Measurements from ENCODE around the gene ASCL5. TPM values are rescaled to one million over a fixed set of nuclear protein-coding genes. Genes with fewer than 3 reads are reported as not detected.

ASCL5 gene
- total and polyA plus RNA-seq, 2 donors (not counting 1 experiment from before 2014, with no cell fraction given) = not detected

DNA sequence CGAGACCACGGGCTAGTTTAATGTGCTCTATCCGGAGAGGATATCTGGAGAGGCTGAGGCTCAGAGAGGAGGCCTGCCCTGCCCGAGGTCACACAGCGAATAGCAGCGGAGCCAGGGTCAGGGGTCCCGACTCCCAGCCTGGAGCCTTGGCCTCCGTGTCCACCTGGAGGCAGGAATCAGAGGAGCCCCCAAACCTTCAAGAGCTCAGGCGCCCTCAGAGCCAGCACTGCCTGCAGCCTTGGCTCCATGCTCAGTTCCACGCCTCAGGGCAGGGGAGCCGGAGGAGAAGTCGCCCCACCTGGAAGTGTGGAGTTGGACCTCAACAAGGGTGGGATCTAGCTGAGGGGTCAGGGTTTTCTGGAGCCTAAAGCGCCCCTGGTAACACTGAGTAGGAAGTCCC, 2.0 kb upstream of the ASCL5 start:
- no peak for DNase-seq (ENCODE audit: low read depth in 2 of 2)
- H3K4me3 ChIP-seq (replicated peaks in 1 of 4; ENCODE audit: control extremely low read depth in 1 of 4, insufficient read depth in 1 of 4, low read depth in 3 of 4, low read length in 4 of 4) = no peak overlapping the region
- no peak overlapping the region for H3K27ac ChIP-seq (ENCODE audit: insufficient read depth, low read length)
- H3K79me2 ChIP-seq (ENCODE audit: control insufficient read depth, insufficient read depth, low read length) = no peaks in the 10 kb centered on the region
- H3K9ac ChIP-seq (ENCODE audit: insufficient read depth, low read length) = no peak overlapping the region
- no peak overlapping the region for H2AFZ ChIP-seq (ENCODE audit: low read length)
- TF ChIP-seq EZH2 (IDR thresholded peaks at IDR 0.05; ENCODE audit: low read length, missing control alignments) = no peak
- TF ChIP-seq, protein P1, sequence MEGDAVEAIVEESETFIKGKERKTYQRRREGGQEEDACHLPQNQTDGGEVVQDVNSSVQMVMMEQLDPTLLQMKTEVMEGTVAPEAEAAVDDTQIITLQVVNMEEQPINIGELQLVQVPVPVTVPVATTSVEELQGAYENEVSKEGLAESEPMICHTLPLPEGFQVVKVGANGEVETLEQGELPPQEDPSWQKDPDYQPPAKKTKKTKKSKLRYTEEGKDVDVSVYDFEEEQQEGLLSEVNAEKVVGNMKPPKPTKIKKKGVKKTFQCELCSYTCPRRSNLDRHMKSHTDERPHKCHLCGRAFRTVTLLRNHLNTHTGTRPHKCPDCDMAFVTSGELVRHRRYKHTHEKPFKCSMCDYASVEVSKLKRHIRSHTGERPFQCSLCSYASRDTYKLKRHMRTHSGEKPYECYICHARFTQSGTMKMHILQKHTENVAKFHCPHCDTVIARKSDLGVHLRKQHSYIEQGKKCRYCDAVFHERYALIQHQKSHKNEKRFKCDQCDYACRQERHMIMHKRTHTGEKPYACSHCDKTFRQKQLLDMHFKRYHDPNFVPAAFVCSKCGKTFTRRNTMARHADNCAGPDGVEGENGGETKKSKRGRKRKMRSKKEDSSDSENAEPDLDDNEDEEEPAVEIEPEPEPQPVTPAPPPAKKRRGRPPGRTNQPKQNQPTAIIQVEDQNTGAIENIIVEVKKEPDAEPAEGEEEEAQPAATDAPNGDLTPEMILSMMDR (conservative IDR thresholded peaks at IDR 0.05 in 1 of 2, IDR thresholded peaks at IDR 0.05 in 1 of 2; ENCODE audit: low read depth in 1 of 2, low read length in 2 of 2) = no peak
- no peaks in the 10 kb centered on the region for H3K36me3 ChIP-seq (ENCODE audit: control insufficient read depth, insufficient read depth, low read length)
- no peak overlapping the region for H3K4me2 ChIP-seq (ENCODE audit: extremely low read depth, insufficient read depth, low read length)
- H3K27me3 ChIP-seq (ENCODE audit: control insufficient read depth, insufficient read depth, low read length) = peaks cover 15% of the 10 kb centered on the region
- no peaks in the 10 kb centered on the region for H3K9me3 ChIP-seq (ENCODE audit: control insufficient read depth, insufficient read depth, low read depth, low read length)
- no peaks in the 10 kb centered on the region for H4K20me1 ChIP-seq (ENCODE audit: control insufficient read depth, extremely low read depth, insufficient read depth, low read length)
- H3K4me1 ChIP-seq (ENCODE audit: control insufficient read depth, extremely low read depth, insufficient read depth, low read length) = no peaks in the 10 kb centered on the region

DNA sequence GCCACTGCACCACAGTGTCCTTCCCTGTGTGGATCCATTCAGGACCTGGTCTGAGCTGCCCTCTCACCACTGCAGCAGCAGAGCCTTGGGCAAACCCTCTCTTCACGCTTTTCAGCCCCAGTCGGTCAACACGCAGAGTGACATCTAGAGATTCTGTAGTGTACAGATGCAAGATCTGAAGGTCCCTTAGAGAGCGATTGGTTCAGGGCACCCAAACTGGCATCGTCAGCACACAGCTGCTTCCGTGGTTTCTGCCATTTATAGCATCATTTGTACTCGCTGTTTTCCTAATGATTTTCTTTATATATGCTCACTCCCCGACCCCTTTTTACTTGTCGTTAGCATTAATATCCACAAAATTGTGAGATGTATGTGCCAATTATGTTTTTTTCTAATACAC, 1.5 kb upstream of the ASCL5 start:
- no peaks in the 10 kb centered on the region for H3K36me3 ChIP-seq (ENCODE audit: control insufficient read depth, insufficient read depth, low read length)
- H3K4me1 ChIP-seq (ENCODE audit: control insufficient read depth, extremely low read depth, insufficient read depth, low read length) = no peaks in the 10 kb centered on the region
- H3K4me3 ChIP-seq (replicated peaks in 1 of 4; ENCODE audit: control extremely low read depth in 1 of 4, insufficient read depth in 1 of 4, low read depth in 3 of 4, low read length in 4 of 4) = no peak overlapping the region
- no peak overlapping the region for H3K27ac ChIP-seq (ENCODE audit: insufficient read depth, low read length)
- H3K9ac ChIP-seq (ENCODE audit: insufficient read depth, low read length) = no peak overlapping the region
- H3K79me2 ChIP-seq (ENCODE audit: control insufficient read depth, insufficient read depth, low read length) = no peaks in the 10 kb centered on the region
- H3K9me3 ChIP-seq (ENCODE audit: control insufficient read depth, insufficient read depth, low read depth, low read length) = no peaks in the 10 kb centered on the region
- no peak for DNase-seq (ENCODE audit: low read depth in 2 of 2)
- no peak overlapping the region for H2AFZ ChIP-seq (ENCODE audit: low read length)
- peaks cover 20% of the 10 kb centered on the region for H3K27me3 ChIP-seq (ENCODE audit: control insufficient read depth, insufficient read depth, low read length)
- TF ChIP-seq, protein P1 (conservative IDR thresholded peaks at IDR 0.05 in 1 of 2, IDR thresholded peaks at IDR 0.05 in 1 of 2; ENCODE audit: low read depth in 1 of 2, low read length in 2 of 2) = no peak
- no peak for TF ChIP-seq EZH2 (IDR thresholded peaks at IDR 0.05; ENCODE audit: low read length, missing control alignments)
- no peaks in the 10 kb centered on the region for H4K20me1 ChIP-seq (ENCODE audit: control insufficient read depth, extremely low read depth, insufficient read depth, low read length)
- H3K4me2 ChIP-seq (ENCODE audit: extremely low read depth, insufficient read depth, low read length) = no peak overlapping the region

DNA sequence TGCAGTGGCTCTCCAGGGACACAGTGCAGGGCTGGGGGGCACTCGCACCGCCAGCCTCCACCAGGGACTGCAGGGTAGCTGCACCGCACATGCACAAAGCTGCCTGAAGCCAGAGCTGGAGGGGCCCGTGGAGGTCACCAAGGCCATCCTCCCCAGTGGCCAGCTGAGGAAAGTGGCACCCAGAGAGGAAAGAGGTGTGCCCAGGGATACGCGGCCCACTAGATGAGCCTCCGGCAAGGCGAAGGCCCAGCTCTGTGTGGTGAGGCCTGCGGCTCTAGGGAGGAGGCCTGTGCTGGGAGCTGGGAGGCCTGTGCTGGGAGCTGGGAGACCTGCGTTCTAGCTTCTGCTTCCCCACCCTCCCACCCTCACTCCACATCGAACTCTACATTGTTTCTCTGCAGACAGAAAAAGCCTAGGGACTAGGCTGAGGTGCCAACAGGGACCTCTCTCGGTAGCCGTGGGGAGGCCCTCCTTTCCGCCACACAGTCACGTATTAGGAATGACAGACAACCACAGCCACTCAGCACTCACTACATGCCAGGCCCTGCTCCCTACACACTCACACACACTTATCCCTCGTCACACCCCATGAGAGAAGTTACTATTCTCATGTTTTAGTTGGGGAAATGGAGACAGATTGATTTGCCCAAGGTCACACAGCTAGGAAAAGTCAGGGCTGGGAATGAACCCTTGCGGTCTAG, 921 bp upstream of the ASCL5 start:
- no peaks in the 10 kb centered on the region for H3K4me1 ChIP-seq (ENCODE audit: control insufficient read depth, extremely low read depth, insufficient read depth, low read length)
- H3K4me2 ChIP-seq (ENCODE audit: extremely low read depth, insufficient read depth, low read length) = no peak overlapping the region
- H3K27me3 ChIP-seq (ENCODE audit: control insufficient read depth, insufficient read depth, low read length) = peaks cover 21% of the 10 kb centered on the region
- peak; percentile 50 to 78 for DNase-seq (ENCODE audit: low read depth in 2 of 2)
- H3K9ac ChIP-seq (ENCODE audit: insufficient read depth, low read length) = no peak overlapping the region
- no peaks in the 10 kb centered on the region for H4K20me1 ChIP-seq (ENCODE audit: control insufficient read depth, extremely low read depth, insufficient read depth, low read length)
- no peak overlapping the region for H3K27ac ChIP-seq (ENCODE audit: insufficient read depth, low read length)
- H3K4me3 ChIP-seq (replicated peaks in 1 of 4; ENCODE audit: control extremely low read depth in 1 of 4, insufficient read depth in 1 of 4, low read depth in 3 of 4, low read length in 4 of 4) = no peak overlapping the region
- H3K36me3 ChIP-seq (ENCODE audit: control insufficient read depth, insufficient read depth, low read length) = no peaks in the 10 kb centered on the region
- H3K9me3 ChIP-seq (ENCODE audit: control insufficient read depth, insufficient read depth, low read depth, low read length) = no peaks in the 10 kb centered on the region
- H3K79me2 ChIP-seq (ENCODE audit: control insufficient read depth, insufficient read depth, low read length) = no peaks in the 10 kb centered on the region
- H2AFZ ChIP-seq (ENCODE audit: low read length) = no peak overlapping the region
- TF ChIP-seq EZH2 (IDR thresholded peaks at IDR 0.05; ENCODE audit: low read length, missing control alignments) = no peak
- TF ChIP-seq, protein P1 (conservative IDR thresholded peaks at IDR 0.05 in 1 of 2, IDR thresholded peaks at IDR 0.05 in 1 of 2; ENCODE audit: low read depth in 1 of 2, low read length in 2 of 2) = no peak

All from fibroblast of lung (primary cell).